ENCODE data around the gene MMP24OS.
"Not testable (repeated sequence)": the region's sequence is repeated elsewhere in the genome, so short reads cannot be mapped to it uniquely, and the experiment has no call there.

Gene MMP24OS

DNA sequence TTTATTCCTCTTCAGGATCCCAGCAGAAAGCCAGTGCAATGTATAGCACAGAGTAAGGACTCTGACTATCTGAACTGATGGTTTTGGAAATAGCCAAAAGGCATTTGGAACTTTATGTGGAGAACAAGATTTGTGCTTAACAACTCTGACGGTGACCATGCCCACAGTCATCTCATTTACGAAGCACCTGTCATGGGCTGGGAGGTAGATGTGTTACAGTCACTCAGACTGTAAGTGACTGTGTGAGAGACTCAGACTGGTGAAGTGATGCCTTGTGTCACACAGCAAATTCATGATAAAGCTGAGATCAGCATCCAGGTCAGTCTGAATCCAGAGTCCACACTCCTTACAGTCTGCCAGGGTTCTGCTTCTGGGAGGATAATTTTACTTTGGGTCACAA, 38.2 kb upstream of the MMP24OS start:
- TF ChIP-seq CTCF (IDR thresholded peaks at IDR 0.05; ENCODE audit: insufficient read depth, low read length, poor library complexity, severe bottlenecking): no peak
- no peak overlapping the region for H3K4me3 ChIP-seq (replicated peaks; ENCODE audit: low read depth, low read length)
- H3K27me3 ChIP-seq (replicated peaks; ENCODE audit: control insufficient read depth, insufficient read depth, low read length): no peaks in the 10 kb centered on the region
- H3K36me3 ChIP-seq (ENCODE audit: control insufficient read depth, insufficient read depth, low read length): no peaks in the 10 kb centered on the region; the same call in none of the 2 replicates
- no peak for DNase-seq (ENCODE audit: extremely low read depth, insufficient read length)

- H3K36me3 ChIP-seq (ENCODE audit: control insufficient read depth, insufficient read depth, low read length); DNase-seq (ENCODE audit: extremely low read depth, insufficient read length); H3K27me3 ChIP-seq (replicated peaks; ENCODE audit: control insufficient read depth, insufficient read depth, low read length): not testable (repeated sequence)
Observed at GRCh38 chr20:35315632-35316020, 37.7 kb upstream of the MMP24OS start.

GRCh38 chr20:35314816-35315631, 37.1 kb upstream of the MMP24OS start:
- no peak for TF ChIP-seq CTCF (IDR thresholded peaks at IDR 0.05; ENCODE audit: insufficient read depth, low read length, poor library complexity, severe bottlenecking)
- no peaks in the 10 kb centered on the region for H3K27me3 ChIP-seq (replicated peaks; ENCODE audit: control insufficient read depth, insufficient read depth, low read length)
- no peak overlapping the region for H3K4me3 ChIP-seq (replicated peaks; ENCODE audit: low read depth, low read length)
- H3K36me3 ChIP-seq (ENCODE audit: control insufficient read depth, insufficient read depth, low read length): no peaks in the 10 kb centered on the region
- DNase-seq (ENCODE audit: extremely low read depth, insufficient read length): no peak

More at GRCh38 chr20:35315632-35316020, 37.7 kb upstream of the MMP24OS start:
- not testable (repeated sequence) for H3K4me3 ChIP-seq (replicated peaks; ENCODE audit: low read depth, low read length)

DNA sequence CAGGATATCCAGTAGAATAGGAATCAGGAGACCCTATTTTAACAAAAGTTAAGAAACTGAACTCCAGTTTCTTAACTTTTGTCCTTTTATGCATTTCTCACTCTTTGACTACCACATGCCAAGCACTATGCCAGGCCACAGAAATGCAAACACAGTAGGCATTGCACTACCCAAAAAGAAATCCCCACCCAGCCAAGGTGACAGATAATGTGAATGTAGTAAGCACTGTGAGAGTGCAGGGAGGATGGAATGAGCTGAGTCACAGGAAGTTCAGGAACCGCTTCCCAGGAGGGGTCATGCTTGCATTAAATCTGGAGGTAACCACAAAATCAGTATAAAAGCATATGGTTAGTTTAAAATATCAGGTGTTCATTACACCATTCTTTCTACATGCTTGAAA, 34.4 kb upstream of the MMP24OS start:
- peaks cover 2% of the 10 kb centered on the region for H3K36me3 ChIP-seq (ENCODE audit: control insufficient read depth, insufficient read depth, low read length)
- DNase-seq (ENCODE audit: extremely low read depth, insufficient read length): no peak
- no peak for TF ChIP-seq CTCF (IDR thresholded peaks at IDR 0.05; ENCODE audit: insufficient read depth, low read length, poor library complexity, severe bottlenecking)
- no peak overlapping the region for H3K4me3 ChIP-seq (replicated peaks; ENCODE audit: low read depth, low read length)
- no peaks in the 10 kb centered on the region for H3K27me3 ChIP-seq (replicated peaks; ENCODE audit: control insufficient read depth, insufficient read depth, low read length)

- no peaks in the 10 kb centered on the region for H3K27me3 ChIP-seq (replicated peaks; ENCODE audit: control insufficient read depth, insufficient read depth, low read length)
- TF ChIP-seq CTCF (IDR thresholded peaks at IDR 0.05; ENCODE audit: insufficient read depth, low read length, poor library complexity, severe bottlenecking): no peak
- H3K4me3 ChIP-seq (replicated peaks; ENCODE audit: low read depth, low read length): no peak overlapping the region
- DNase-seq (ENCODE audit: extremely low read depth, insufficient read length): no peak
- H3K36me3 ChIP-seq (ENCODE audit: control insufficient read depth, insufficient read depth, low read length): peaks cover 2% of the 10 kb centered on the region
Observed at GRCh38 chr20:35311822-35312221, 33.9 kb upstream of the MMP24OS start.

DNA sequence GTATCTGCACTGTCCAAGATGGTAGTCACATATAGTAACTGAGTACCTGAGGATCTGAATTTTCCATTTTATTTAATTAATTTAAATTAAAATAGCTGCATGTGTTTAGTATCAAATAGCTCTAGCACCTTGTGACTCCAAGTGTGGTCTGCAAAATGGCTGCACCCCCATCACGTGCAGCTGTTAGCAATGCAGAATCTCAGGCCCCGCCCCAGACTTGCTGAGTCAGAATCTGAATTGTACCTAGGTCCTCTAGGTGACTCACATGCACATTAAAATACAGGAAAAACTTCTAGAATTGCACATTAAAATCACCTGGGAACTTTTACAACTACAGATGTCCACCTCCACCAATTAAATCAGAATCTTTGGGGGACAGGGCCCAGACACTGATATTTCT, 33.5 kb upstream of the MMP24OS start:
- no peak for DNase-seq (ENCODE audit: extremely low read depth, insufficient read length)
- H3K4me3 ChIP-seq (replicated peaks; ENCODE audit: low read depth, low read length): no peak overlapping the region
- H3K36me3 ChIP-seq (ENCODE audit: control insufficient read depth, insufficient read depth, low read length): peaks cover 2% of the 10 kb centered on the region
- TF ChIP-seq CTCF (IDR thresholded peaks at IDR 0.05; ENCODE audit: insufficient read depth, low read length, poor library complexity, severe bottlenecking): no peak
- H3K27me3 ChIP-seq (replicated peaks; ENCODE audit: control insufficient read depth, insufficient read depth, low read length): no peaks in the 10 kb centered on the region

All from GM06990 (cell line).